B cell (primary cell): ENCODE measurements around the gene EFCAB12. TPM values are rescaled to one million over a fixed set of nuclear protein-coding genes. Genes with fewer than 3 reads are reported as not detected.

Source experiments
- ATAC-seq: fragments of 200-7000 bp; cut with Tn5 transposase; one replicate; pipeline ENCODE4 v1.10.0; 2021; ENCODE audit warnings: low read depth, mild to moderate bottlenecking, moderate number of reproducible peaks, moderate library complexity
- CTCF ChIA-PET: fragments of 350-600 bp; sonication (Branson Sonifier 250); formaldehyde crosslinking; loops from one replicate; lab custom pipeline; 2021; ENCODE audit warnings: antibody characterized with exemption, inconsistent platforms; lab: Charles Lee
- POLR2A ChIA-PET: fragments of 350-600 bp; sonication (Branson Sonifier 250); formaldehyde crosslinking; loops from one replicate; lab custom pipeline; 2021; ENCODE audit warnings: antibody characterized with exemption; lab: Charles Lee
- DNase-seq: peaks from one replicate; pipeline ENCODE4 v3.0.0; 2013
- H2AFZ ChIP-seq: 2 replicates; pipeline ENCODE4 v1.6.1; 2012; ENCODE audit warnings: mild to moderate bottlenecking, low read depth, low read length; ENCODE audit not compliant: insufficient read depth, poor library complexity, severe bottlenecking
- H3K27ac ChIP-seq, 2 donors: 1 replicate in 1 of 2; 2 replicates in 1 of 2; pipeline ENCODE4 v1.5.1; 2012 to 2013; ENCODE audit warnings: low read length in 2 of 2, mild to moderate bottlenecking in 2 of 2, moderate library complexity in 1 of 2
- H3K27me3 ChIP-seq, 4 experiments: fragments of 200-600 bp in 1 of 4; sonication (generic) in 1 of 4; replicated peaks in 1 of 4; 1 replicate in 2 of 4; 2 replicates in 2 of 4; pipeline versions ENCODE4 v1.6.1 to v1.7.0; 2013 to 2016; ENCODE audit warnings: low read length in 3 of 4, mild to moderate bottlenecking in 2 of 4, mixed read lengths in 1 of 4, moderate library complexity in 1 of 4; ENCODE audit not compliant: insufficient read depth in 4 of 4, control insufficient read depth in 3 of 4; ENCODE audit errors: control extremely low read depth in 1 of 4
- H3K36me3 ChIP-seq, 2 experiments: replicated peaks in 1 of 2; 1 replicate in 1 of 2; 2 replicates in 1 of 2; pipeline versions ENCODE4 v1.6.1 to v1.7.1; 2013; ENCODE audit warnings: low read length in 1 of 2; ENCODE audit not compliant: insufficient read depth in 2 of 2, control insufficient read depth in 1 of 2; ENCODE audit errors: control extremely low read depth in 1 of 2, extremely low read depth in 1 of 2
- H3K4me1 ChIP-seq, 2 donors: fragments of 200-600 bp in 1 of 2; sonication (generic) in 1 of 2; 1 replicate in 1 of 2; 2 replicates in 1 of 2; pipeline versions ENCODE4 v1.5.1 to v1.6.1; 2013 to 2017; ENCODE audit warnings: low read length in 2 of 2; ENCODE audit not compliant: control insufficient read depth in 2 of 2, insufficient read depth in 2 of 2
- H3K4me2 ChIP-seq: replicated peaks from 2 replicates; pipeline ENCODE3; 2012; ENCODE audit warnings: mild to moderate bottlenecking, low read depth, low read length; ENCODE audit not compliant: poor library complexity, severe bottlenecking
- H3K4me3 ChIP-seq, 5 experiments: fragments of 200-600 bp in 1 of 5; sonication (generic) in 1 of 5; 1 replicate in 3 of 5; 2 replicates in 2 of 5; pipeline versions ENCODE4 v1.5.1 to v1.7.0; 2011 to 2016; ENCODE audit warnings: low read length in 4 of 5, mild to moderate bottlenecking in 4 of 5, low read depth in 2 of 5, control low read depth in 1 of 5, moderate library complexity in 1 of 5; ENCODE audit not compliant: insufficient read depth in 1 of 5; ENCODE audit errors: control extremely low read depth in 1 of 5, extremely low read depth in 1 of 5
- H3K79me2 ChIP-seq: fragments of 200-600 bp; sonication (generic); one replicate; pipeline ENCODE4 v1.6.0; 2016; ENCODE audit warnings: low read length; ENCODE audit not compliant: control insufficient read depth, insufficient read depth
- H3K9ac ChIP-seq: fragments of 200-600 bp; sonication (generic); 2 replicates; pipeline ENCODE4 v1.6.1; 2017; ENCODE audit warnings: mild to moderate bottlenecking, low read length, moderate library complexity
- H3K9me3 ChIP-seq, 3 donors: one replicate each; pipeline versions ENCODE4 v1.6.1 to v1.7.1; 2013; ENCODE audit warnings: low read length in 2 of 3; ENCODE audit not compliant: control insufficient read depth in 2 of 3, insufficient read depth in 1 of 3; ENCODE audit errors: control extremely low read depth in 1 of 3
- H4K20me1 ChIP-seq: 2 replicates; pipeline ENCODE4 v1.6.0; 2012; ENCODE audit warnings: mild to moderate bottlenecking, low read length; ENCODE audit not compliant: insufficient read depth, control insufficient read depth, poor library complexity, severe bottlenecking
- H3K27ac Mint-ChIP-seq: one replicate; pipeline ENCODE4 v1.8.0; 2021; ENCODE audit warnings: mixed read lengths
- H3K27me3 Mint-ChIP-seq: one replicate; pipeline ENCODE4 v1.8.0; 2021; ENCODE audit warnings: mixed read lengths
- H3K4me1 Mint-ChIP-seq: one replicate; pipeline ENCODE4 v1.8.0; 2021; ENCODE audit warnings: mixed read lengths
- H3K4me3 Mint-ChIP-seq: one replicate; pipeline ENCODE4 v1.8.0; 2021; ENCODE audit warnings: mixed read lengths
- H3K9me3 Mint-ChIP-seq: one replicate; pipeline ENCODE4 v1.8.0; 2022; ENCODE audit warnings: mixed read lengths; ENCODE audit not compliant: insufficient read depth
- EZH2 ChIP-seq: IDR thresholded peaks from 2 replicates; pipeline ENCODE4 v1.6.1; 2012; ENCODE audit warnings: borderline replicate concordance, low read depth, mild to moderate bottlenecking, moderate library complexity, low read length; ENCODE audit not compliant: insufficient read depth, poor library complexity, severe bottlenecking
- WGBS: methylation state at CpG from one replicate; pipeline ENCODE4 v1.1.5; 2013; ENCODE audit warnings: missing lambda C conversion rate; ENCODE audit not compliant: insufficient coverage; 5-methylcytosine and 5-hydroxymethylcytosine counted together
- intact Hi-C: fragments of 100-400 bp; cut with micrococcal nuclease; formaldehyde crosslinking; loops from one replicate; pipeline ENCODE4 v1.10.0; 2022
- polyA plus RNA-seq: library from polyadenylated mRNA; depleted of rRNA; stranded (reverse); fragments of >200 nt; gene quantifications from 2 replicates; pipeline ENCODE4 v1.2.3, GENCODE V29; 2012
- total RNA-seq, 2 donors: library from RNA; stranded (reverse); fragments of 120-200 nt in 1 of 2; gene quantifications; 1 replicate in 1 of 2; 2 replicates in 1 of 2; pipeline versions ENCODE4 v1.2.3 to v1.2.4, GENCODE V29; 2013 to 2022
- TF ChIP-seq, protein P1 (sequence below): fragments of 200-600 bp; IDR thresholded peaks from one replicate; pipeline ENCODE4 v1.8.0; 2022; ENCODE audit warnings: antibody characterized with exemption, mild to moderate bottlenecking

Gene EFCAB12
- total and polyA plus RNA-seq, 2 donors (not counting 1 experiment from before 2014, with no cell fraction given) = 3.5 to 6.5 TPM

DNA sequence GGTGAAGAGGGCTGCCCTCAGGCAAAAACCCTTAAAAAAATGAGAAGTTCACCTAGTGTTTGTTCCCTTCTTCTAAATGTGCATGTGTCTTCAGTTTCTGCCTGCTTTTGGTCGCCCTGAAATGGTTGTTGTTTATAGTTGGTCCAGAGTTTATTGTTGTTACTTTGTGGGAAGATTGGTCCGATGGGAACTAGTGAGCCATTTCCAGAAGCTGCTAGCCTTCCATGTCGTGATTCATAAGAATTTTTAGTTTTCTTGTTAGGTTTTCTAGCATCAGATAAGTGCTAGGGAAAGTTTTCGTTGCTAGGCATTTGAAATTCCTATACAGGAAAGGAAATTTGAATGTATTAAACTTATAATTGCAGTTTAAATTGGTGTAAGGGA lies 45.3 kb upstream of the EFCAB12 start:
- no peak overlapping the region for H3K4me3 ChIP-seq
- POLR2A ChIA-PET = no interaction called here
- no peaks in the 10 kb centered on the region for H3K9me3 ChIP-seq
- H3K27me3 ChIP-seq = no peaks in the 10 kb centered on the region
- H3K9me3 Mint-ChIP-seq = no peaks in the 10 kb centered on the region
- 95% methylated on average over 4 of the region's 4 CpGs for WGBS
- H3K4me1 ChIP-seq = no peaks in the 10 kb centered on the region
- H3K27ac Mint-ChIP-seq = no peak overlapping the region
- no peak overlapping the region for H2AFZ ChIP-seq
- no peaks in the 10 kb centered on the region for H3K27me3 Mint-ChIP-seq
- H3K36me3 ChIP-seq = peaks cover 0 to 4% of the 10 kb centered on the region in 2 experiments
- no peak overlapping the region for H3K4me2 ChIP-seq
- TF ChIP-seq, protein P1, sequence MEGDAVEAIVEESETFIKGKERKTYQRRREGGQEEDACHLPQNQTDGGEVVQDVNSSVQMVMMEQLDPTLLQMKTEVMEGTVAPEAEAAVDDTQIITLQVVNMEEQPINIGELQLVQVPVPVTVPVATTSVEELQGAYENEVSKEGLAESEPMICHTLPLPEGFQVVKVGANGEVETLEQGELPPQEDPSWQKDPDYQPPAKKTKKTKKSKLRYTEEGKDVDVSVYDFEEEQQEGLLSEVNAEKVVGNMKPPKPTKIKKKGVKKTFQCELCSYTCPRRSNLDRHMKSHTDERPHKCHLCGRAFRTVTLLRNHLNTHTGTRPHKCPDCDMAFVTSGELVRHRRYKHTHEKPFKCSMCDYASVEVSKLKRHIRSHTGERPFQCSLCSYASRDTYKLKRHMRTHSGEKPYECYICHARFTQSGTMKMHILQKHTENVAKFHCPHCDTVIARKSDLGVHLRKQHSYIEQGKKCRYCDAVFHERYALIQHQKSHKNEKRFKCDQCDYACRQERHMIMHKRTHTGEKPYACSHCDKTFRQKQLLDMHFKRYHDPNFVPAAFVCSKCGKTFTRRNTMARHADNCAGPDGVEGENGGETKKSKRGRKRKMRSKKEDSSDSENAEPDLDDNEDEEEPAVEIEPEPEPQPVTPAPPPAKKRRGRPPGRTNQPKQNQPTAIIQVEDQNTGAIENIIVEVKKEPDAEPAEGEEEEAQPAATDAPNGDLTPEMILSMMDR = no peak
- no peak for TF ChIP-seq EZH2
- no peak overlapping the region for H3K4me3 Mint-ChIP-seq
- intact Hi-C loops = no loop called here
- no peaks in the 10 kb centered on the region for H4K20me1 ChIP-seq
- CTCF ChIA-PET = interaction anchor here (1.1 kb wide), 2 partner anchors 81 to 632 kb away, joined by 3 to 4 read pairs; no protein-coding TSS in a partner anchor
- no peaks in the 10 kb centered on the region for H3K79me2 ChIP-seq
- no peaks in the 10 kb centered on the region for H3K4me1 Mint-ChIP-seq
- no peak for DNase-seq
- no peak overlapping the region for H3K9ac ChIP-seq
- ATAC-seq = no peak
- H3K27ac ChIP-seq = no peak overlapping the region

GRCh38 chr3:129473067-129473768 lies 44.8 kb upstream of the EFCAB12 start:
- Histone ChIP-seq H4K20me1 (no peaks in the 10 kb centered on the region), H3K79me2 (no peaks in the 10 kb centered on the region), H3K36me3 (peaks cover 0 to 4% of the 10 kb centered on the region in 2 experiments), H3K4me3 (no peak overlapping the region), H3K9me3 (no peaks in the 10 kb centered on the region), H3K27ac (no peak overlapping the region), H2AFZ (no peak overlapping the region), H3K27me3 (no peaks in the 10 kb centered on the region), H3K4me2 (no peak overlapping the region), H3K9ac (no peak overlapping the region), H3K4me1 (no peaks in the 10 kb centered on the region)
- H3K4me1 Mint-ChIP-seq = no peaks in the 10 kb centered on the region
- 100% methylated on average over 2 of the region's 4 CpGs for WGBS
- no peak for TF ChIP-seq EZH2
- TF ChIP-seq, protein P1 = no peak
- H3K27me3 Mint-ChIP-seq = no peaks in the 10 kb centered on the region
- CTCF ChIA-PET = interaction anchor here (1.1 kb wide), 2 partner anchors 81 to 633 kb away, joined by 3 to 4 read pairs; no protein-coding TSS in a partner anchor
- no peak overlapping the region for H3K27ac Mint-ChIP-seq
- ATAC-seq (no peak), DNase-seq (no peak)
- intact Hi-C loops = no loop called here
- POLR2A ChIA-PET = no interaction called here
- H3K9me3 Mint-ChIP-seq = no peaks in the 10 kb centered on the region
- no peak overlapping the region for H3K4me3 Mint-ChIP-seq
